PC-9 (cell line): ENCODE results near the gene GATA6. TPM values are rescaled to one million over a fixed set of nuclear protein-coding genes. Genes with fewer than 3 reads are reported as not detected.
"Not testable (repeated sequence)": the region's sequence is repeated elsewhere in the genome, so short reads cannot be mapped to it uniquely, and the experiment has no call there.

ENCODE experiments used
- BruUV-seq: library from RNA; stranded (reverse); fragments of 400-500 nt; replicated peaks from 2 replicates; lab custom pipeline; 2021; lab: Mats Ljungman, UMichigan
- CTCF ChIA-PET: fragments of 300-600 bp; sonication (Branson Sonifier 250); formaldehyde crosslinking; loops from one replicate; lab custom pipeline; 2022; ENCODE audit warnings: antibody characterized with exemption; lab: Charles Lee
- POLR2A ChIA-PET: fragments of 300-600 bp; sonication (Branson Sonifier 250); formaldehyde crosslinking; loops from one replicate; lab custom pipeline; 2022; ENCODE audit warnings: antibody characterized with exemption; ENCODE audit not compliant: unreplicated experiment; lab: Charles Lee
- DNase-seq, 2 experiments: peaks; one replicate each; pipeline versions ENCODE4 v3.0.0 to v3.0.0-alpha.2; 2015 to 2022; ENCODE audit warnings: mixed read lengths in 1 of 2
- H2AFZ ChIP-seq: fragments of 200-600 bp; sonication (generic); 2 replicates; pipeline ENCODE4 v1.8.1; 2017; ENCODE audit warnings: antibody characterized with exemption
- H3F3A ChIP-seq: fragments of 200-600 bp; sonication (generic); 2 replicates; pipeline ENCODE4 v1.8.1; 2017; ENCODE audit warnings: antibody characterized with exemption, mild to moderate bottlenecking, low read depth; ENCODE audit not compliant: insufficient read depth
- H3K27ac ChIP-seq: fragments of 200-600 bp; sonication (generic); 2 replicates; pipeline ENCODE4 v1.6.1; 2016; ENCODE audit warnings: mixed run types
- H3K27me3 ChIP-seq: fragments of 200-600 bp; sonication (generic); 2 replicates; pipeline ENCODE4 v1.6.1; 2016; ENCODE audit warnings: low read depth, mixed run types; ENCODE audit not compliant: insufficient read depth
- H3K36me3 ChIP-seq: fragments of 200-600 bp; sonication (generic); 2 replicates; pipeline ENCODE4 v1.6.1; 2016; ENCODE audit warnings: low read depth, mixed run types
- H3K4me1 ChIP-seq: fragments of 200-600 bp; sonication (generic); replicated peaks from 2 replicates; pipeline ENCODE4 v1.6.1; 2016; ENCODE audit warnings: mixed run types; ENCODE audit not compliant: insufficient read depth
- H3K4me2 ChIP-seq: fragments of 200-600 bp; sonication (generic); 2 replicates; pipeline ENCODE4 v1.6.1; 2017; ENCODE audit warnings: mixed run types
- H3K4me3 ChIP-seq: fragments of 200-600 bp; sonication (generic); 2 replicates; pipeline ENCODE4 v1.6.1; 2016; ENCODE audit warnings: mixed run types
- H3K79me2 ChIP-seq: fragments of 200-600 bp; sonication (generic); 2 replicates; pipeline ENCODE4 v1.6.1; 2017; ENCODE audit warnings: low read depth, mixed run types
- H3K9me2 ChIP-seq: fragments of 200-600 bp; sonication (generic); 2 replicates; pipeline ENCODE4 v1.8.1; 2017; ENCODE audit warnings: mild to moderate bottlenecking; ENCODE audit not compliant: insufficient read depth
- H3K9me3 ChIP-seq: fragments of 200-600 bp; sonication (generic); 2 replicates; pipeline ENCODE4 v1.8.1; 2016; ENCODE audit warnings: low read depth; ENCODE audit not compliant: insufficient read depth
- H4K20me1 ChIP-seq: fragments of 200-600 bp; sonication (generic); 2 replicates; pipeline ENCODE4 v1.8.1; 2017; ENCODE audit not compliant: insufficient read depth
- EZH2 ChIP-seq: fragments of 200-600 bp; sonication (generic); IDR thresholded peaks from 2 replicates; pipeline ENCODE4 v1.8.0; 2017; ENCODE audit warnings: antibody characterized with exemption, low read depth
- intact Hi-C: fragments of 100-400 bp; cut with micrococcal nuclease; formaldehyde crosslinking; loops from one replicate; pipeline ENCODE4 v1.10.0; 2022; ENCODE audit not compliant: unreplicated experiment
- total RNA-seq: library from RNA; stranded (reverse); gene quantifications from 2 replicates; pipeline ENCODE4 v1.2.3, GENCODE V29; 2021
- TF ChIP-seq, protein P1 (sequence below): fragments of 200-600 bp; sonication (generic); conservative IDR thresholded peaks from 2 replicates; pipeline ENCODE4 v1.6.1; 2017; ENCODE audit warnings: mixed run types, antibody characterized with exemption, mild to moderate bottlenecking, moderate library complexity

The GATA6 gene
- total RNA-seq, 1 experiment from 2014 or later = 9.1 TPM

DNA sequence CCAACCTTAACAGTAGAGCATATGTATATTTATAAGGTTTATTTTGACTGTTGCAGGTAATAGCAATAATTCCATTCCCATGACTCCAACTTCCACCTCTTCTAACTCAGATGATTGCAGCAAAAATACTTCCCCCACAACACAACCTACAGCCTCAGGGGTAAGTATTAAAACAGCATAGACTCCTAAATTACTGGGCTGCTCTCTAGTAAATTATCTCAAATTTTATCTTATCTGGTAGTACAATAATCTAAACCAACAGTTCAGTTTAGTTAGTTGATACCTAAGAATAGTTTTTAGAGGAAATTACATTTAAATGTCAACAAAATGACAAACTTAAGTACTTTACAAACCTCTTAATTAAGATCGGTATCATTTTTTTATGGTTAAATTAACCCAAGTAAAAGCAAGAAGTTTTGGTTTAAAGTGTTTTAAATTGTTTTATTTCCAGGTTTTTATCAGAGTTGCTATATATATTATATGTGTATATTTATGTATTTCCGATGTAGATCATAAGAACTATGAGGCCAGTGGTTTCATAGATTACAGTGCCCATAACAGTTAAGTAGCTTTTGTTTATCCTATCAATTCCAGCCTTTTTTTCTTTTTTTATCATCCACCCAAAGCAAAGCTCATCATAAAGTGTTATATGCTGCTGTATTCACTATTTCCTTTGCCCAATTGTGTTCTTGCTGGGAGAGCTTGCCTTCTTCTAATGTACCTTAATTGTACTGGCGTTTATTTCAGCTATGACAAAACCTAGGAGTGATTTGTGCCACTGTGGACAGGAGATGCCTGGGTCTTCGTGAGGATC lies 13.7 kb downstream of the GATA6 start:
- H3K4me2 ChIP-seq = no peak overlapping the region
- intact Hi-C loops = no loop called here
- no peak overlapping the region for H3K4me3 ChIP-seq
- no peaks in the 10 kb centered on the region for H4K20me1 ChIP-seq
- H3K36me3 ChIP-seq = 0 out of 2 replicates have a peak, but pooled peaks cover 6% of the 10 kb centered on the region
- DNase-seq = peak in 1 of 2 experiments; percentile 54
- TF ChIP-seq, protein P1, sequence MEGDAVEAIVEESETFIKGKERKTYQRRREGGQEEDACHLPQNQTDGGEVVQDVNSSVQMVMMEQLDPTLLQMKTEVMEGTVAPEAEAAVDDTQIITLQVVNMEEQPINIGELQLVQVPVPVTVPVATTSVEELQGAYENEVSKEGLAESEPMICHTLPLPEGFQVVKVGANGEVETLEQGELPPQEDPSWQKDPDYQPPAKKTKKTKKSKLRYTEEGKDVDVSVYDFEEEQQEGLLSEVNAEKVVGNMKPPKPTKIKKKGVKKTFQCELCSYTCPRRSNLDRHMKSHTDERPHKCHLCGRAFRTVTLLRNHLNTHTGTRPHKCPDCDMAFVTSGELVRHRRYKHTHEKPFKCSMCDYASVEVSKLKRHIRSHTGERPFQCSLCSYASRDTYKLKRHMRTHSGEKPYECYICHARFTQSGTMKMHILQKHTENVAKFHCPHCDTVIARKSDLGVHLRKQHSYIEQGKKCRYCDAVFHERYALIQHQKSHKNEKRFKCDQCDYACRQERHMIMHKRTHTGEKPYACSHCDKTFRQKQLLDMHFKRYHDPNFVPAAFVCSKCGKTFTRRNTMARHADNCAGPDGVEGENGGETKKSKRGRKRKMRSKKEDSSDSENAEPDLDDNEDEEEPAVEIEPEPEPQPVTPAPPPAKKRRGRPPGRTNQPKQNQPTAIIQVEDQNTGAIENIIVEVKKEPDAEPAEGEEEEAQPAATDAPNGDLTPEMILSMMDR = no peak
- no peak for TF ChIP-seq EZH2
- H3K27ac ChIP-seq = no peak overlapping the region
- peaks cover 13% of the 10 kb centered on the region; the same call in 1 of the 2 replicates for H3K4me1 ChIP-seq
- no peak overlapping the region for H2AFZ ChIP-seq
- no peaks in the 10 kb centered on the region for H3K9me2 ChIP-seq
- ChIA-PET POLR2A (no interaction called here), CTCF (interaction anchor here (0.6 kb wide), 2 partner anchors 9 to 209 kb away, joined by 3 read pairs; no protein-coding TSS in a partner anchor)
- H3K79me2 ChIP-seq = no peaks in the 10 kb centered on the region
- H3F3A ChIP-seq = no peaks in the 10 kb centered on the region
- no peaks in the 10 kb centered on the region for H3K9me3 ChIP-seq
- BruUV-seq = no TSS peak
- H3K27me3 ChIP-seq = no peaks in the 10 kb centered on the region

DNA sequence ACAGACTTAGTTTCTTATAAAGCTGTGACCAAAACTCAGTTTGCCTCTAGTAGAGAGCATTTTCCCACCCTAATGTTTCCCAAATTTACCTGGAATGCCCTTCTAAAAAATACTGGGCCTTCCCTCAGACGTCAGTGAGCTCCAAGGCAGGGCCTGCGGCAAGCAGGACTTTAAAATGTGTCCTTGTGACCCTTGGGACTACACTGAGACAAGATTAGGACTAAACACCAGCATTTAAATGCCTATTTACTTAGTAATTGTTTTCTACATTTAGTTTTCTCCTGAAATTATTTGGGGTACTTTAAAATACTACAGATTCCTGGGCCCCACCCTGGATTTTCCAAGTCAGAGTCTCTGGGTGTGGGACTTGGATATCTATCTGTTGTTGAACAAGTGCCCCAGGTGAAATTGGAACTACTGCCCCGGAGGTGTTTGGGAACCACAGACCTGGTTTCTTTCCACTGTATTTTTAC lies 14.3 kb downstream of the GATA6 start:
- Histone ChIP-seq H3K9me2 (no peaks in the 10 kb centered on the region), H3K27ac (no peak overlapping the region), H3K9me3 (no peaks in the 10 kb centered on the region), H3K36me3 (0 out of 2 replicates have a peak, but pooled peaks cover 6% of the 10 kb centered on the region), H4K20me1 (no peaks in the 10 kb centered on the region), H3F3A (no peaks in the 10 kb centered on the region), H3K79me2 (no peaks in the 10 kb centered on the region), H2AFZ (no peak overlapping the region), H3K4me3 (no peak overlapping the region), H3K4me2 (no peak overlapping the region), H3K27me3 (no peaks in the 10 kb centered on the region), H3K4me1 (peaks cover 11% of the 10 kb centered on the region; the same call in 1 of the 2 replicates)
- CTCF ChIA-PET = interaction anchor here (0.6 kb wide), 1 partner anchor 209 kb away, joined by 3 read pairs; no protein-coding TSS in a partner anchor
- POLR2A ChIA-PET = no interaction called here
- intact Hi-C loops = no loop called here
- no peak for DNase-seq
- no TSS peak for BruUV-seq
- TF ChIP-seq, protein P1 = no peak
- no peak for TF ChIP-seq EZH2

DNA sequence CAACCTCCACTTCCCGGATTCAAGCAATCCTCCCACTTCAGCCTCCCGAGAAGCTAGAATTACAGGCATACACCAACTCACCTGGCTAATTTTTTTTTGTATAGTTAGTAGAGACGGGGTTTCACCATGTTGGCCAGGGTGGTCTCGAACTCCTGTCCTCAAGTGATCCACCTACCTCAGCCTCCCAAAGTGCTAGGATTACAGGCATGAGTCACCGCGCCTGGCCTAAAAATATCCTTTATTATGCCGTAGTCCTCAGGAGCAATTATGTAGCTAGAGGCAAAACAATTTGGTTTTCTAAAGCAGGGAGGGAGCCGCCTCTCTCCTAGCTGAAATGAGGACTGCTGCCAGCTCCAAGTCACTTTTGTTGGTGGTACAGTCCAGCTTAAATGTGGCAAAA lies 15.2 kb downstream of the GATA6 start:
- H3F3A ChIP-seq, H3K27me3 ChIP-seq, H3K36me3 ChIP-seq, H3K79me2 ChIP-seq, POLR2A ChIA-PET, H3K27ac ChIP-seq, H3K9me2 ChIP-seq, H3K9me3 ChIP-seq, BruUV-seq, intact Hi-C loops, H3K4me3 ChIP-seq, H4K20me1 ChIP-seq, CTCF ChIA-PET, H3K4me2 ChIP-seq, DNase-seq, H3K4me1 ChIP-seq, H2AFZ ChIP-seq: not testable (repeated sequence)
